ENCODE results near the gene ERV3-1. TPM values are rescaled to one million over a fixed set of nuclear protein-coding genes. Genes with fewer than 3 reads are reported as not detected.
"Not testable (repeated sequence)": the region's sequence is repeated elsewhere in the genome, so short reads cannot be mapped to it uniquely, and the experiment has no call there.

The ERV3-1 gene
- total and polyA plus RNA-seq, 2 donors, result 6.2 to 33.2 TPM

- Histone ChIP-seq H3K4me1 (ENCODE audit: insufficient read depth) (no peaks in the 10 kb centered on the region), H3K4me3 (ENCODE audit: low read depth, low read length) (no peak overlapping the region), H3K36me3 (ENCODE audit: insufficient read depth) (no peaks in the 10 kb centered on the region), H3K27ac (ENCODE audit: low read depth) (no peak overlapping the region)
- DNase-seq (ENCODE audit: extremely low spot score), result no peak
- 90% methylated on average over 5 of the region's 5 CpGs for WGBS
Measured at GRCh38 chr7:64992971-64993370, 13.5 kb downstream of the ERV3-1 start.

GRCh38 chr7:64990936-64991335 is 15.6 kb downstream of the ERV3-1 start, which contains the start of gene ZNF117:
Gene ZNF117 (minus strand): TSS chr7:64991036.
- no peak for DNase-seq (ENCODE audit: extremely low spot score)
- 88% methylated on average over 4 of the region's 4 CpGs for WGBS
- Histone ChIP-seq H3K27ac (ENCODE audit: low read depth) (no peak within 1 kb of the TSS), H3K4me1 (ENCODE audit: insufficient read depth) (no peaks in the 10 kb centered on the region), H3K36me3 (ENCODE audit: insufficient read depth) (no peaks in the 10 kb centered on the region), H3K4me3 (ENCODE audit: low read depth, low read length) (no peak within 1 kb of the TSS)

DNA sequence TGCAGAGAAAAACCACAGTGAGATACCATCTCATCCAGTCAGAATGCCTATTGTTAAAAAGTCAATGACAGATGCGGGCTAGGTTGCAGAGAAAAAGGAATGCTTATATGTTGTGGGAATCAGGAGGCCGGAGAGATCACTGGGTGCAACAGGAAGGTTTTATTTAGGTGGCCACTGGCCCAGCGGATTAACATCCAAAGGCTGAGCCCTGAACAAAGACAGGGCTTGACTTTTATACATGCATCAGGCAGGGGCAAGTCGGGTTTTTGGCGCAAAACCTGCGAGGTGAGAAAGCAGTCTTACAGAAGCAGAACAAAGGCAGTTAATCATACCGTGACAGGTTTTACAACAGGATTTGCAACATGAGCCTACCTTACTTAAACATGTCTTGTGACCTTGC is 16.3 kb downstream of the ERV3-1 start:
- Histone ChIP-seq H3K36me3 (ENCODE audit: insufficient read depth) (no peaks in the 10 kb centered on the region), H3K4me3 (ENCODE audit: low read depth, low read length) (no peak overlapping the region), H3K4me1 (ENCODE audit: insufficient read depth) (no peaks in the 10 kb centered on the region), H3K27ac (ENCODE audit: low read depth) (no peak overlapping the region)
- DNase-seq (ENCODE audit: extremely low spot score), result no peak
- 96% methylated on average over 7 of the region's 7 CpGs for WGBS

DNA sequence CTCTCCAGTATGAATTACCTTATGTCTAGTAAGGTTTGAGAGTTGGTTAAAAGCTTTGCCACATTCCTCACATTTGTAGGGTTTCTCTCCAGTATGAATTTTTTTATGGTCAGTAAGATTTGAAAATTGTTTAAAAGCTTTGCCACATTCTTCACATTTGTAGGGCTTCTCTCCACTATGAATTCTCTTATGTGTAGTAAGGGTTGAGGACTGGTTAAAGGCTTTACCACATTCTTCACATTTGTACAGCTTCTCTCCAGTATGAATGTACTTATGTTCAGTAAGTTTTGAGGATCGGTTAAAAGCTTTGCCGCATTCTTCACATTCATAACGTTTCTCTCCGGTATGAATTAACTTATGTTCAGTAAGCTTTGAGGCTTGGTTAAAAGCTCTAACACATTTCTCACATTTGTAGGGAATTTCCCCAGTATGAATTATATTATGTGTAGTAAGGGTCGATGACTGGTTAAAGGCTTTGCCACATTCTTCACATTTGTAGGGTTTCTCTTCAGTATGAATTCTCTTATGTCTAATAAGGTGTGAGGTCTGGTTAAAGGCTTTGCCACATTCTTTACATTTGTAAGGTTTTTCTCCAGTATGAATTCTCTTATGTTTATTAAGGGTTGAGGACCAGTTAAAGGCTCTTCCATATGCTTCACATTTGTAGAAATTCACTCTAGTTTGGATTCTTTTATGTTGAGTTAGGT is 27.8 kb downstream of the ERV3-1 start:
- Histone ChIP-seq H3K4me3 (ENCODE audit: low read depth, low read length) (no peak overlapping the region), H3K36me3 (ENCODE audit: insufficient read depth) (peaks cover 5% of the 10 kb centered on the region), H3K27ac (ENCODE audit: low read depth) (no peak overlapping the region), H3K4me1 (ENCODE audit: insufficient read depth) (no peaks in the 10 kb centered on the region)
- 98% methylated on average over 5 of the region's 5 CpGs for WGBS
- no peak for DNase-seq (ENCODE audit: extremely low spot score)

- Histone ChIP-seq H3K36me3 (ENCODE audit: insufficient read depth) (no peaks in the 10 kb centered on the region), H3K27ac (ENCODE audit: low read depth) (no peak overlapping the region), H3K4me3 (ENCODE audit: low read depth, low read length) (no peak overlapping the region), H3K4me1 (ENCODE audit: insufficient read depth) (no peaks in the 10 kb centered on the region)
- DNase-seq (ENCODE audit: extremely low spot score), result no peak
Measured at GRCh38 chr7:64965594-64965993, 40.9 kb downstream of the ERV3-1 start.

GRCh38 chr7:64959072-64959747 is 47.3 kb downstream of the ERV3-1 start:
- H3K4me3 ChIP-seq (ENCODE audit: low read depth, low read length), result no peak overlapping the region
- 83% methylated on average over 3 of the region's 3 CpGs for WGBS
- H3K4me1 ChIP-seq (ENCODE audit: insufficient read depth), result no peaks in the 10 kb centered on the region
- no peak for DNase-seq (ENCODE audit: extremely low spot score)
- no peaks in the 10 kb centered on the region for H3K36me3 ChIP-seq (ENCODE audit: insufficient read depth)
- no peak overlapping the region for H3K27ac ChIP-seq (ENCODE audit: low read depth)

GRCh38 chr7:64951250-64951848 is 55.1 kb downstream of the ERV3-1 start:
- 8% methylated on average over 1 of the region's 1 CpG for WGBS
- Histone ChIP-seq H3K36me3 (ENCODE audit: insufficient read depth) (no peaks in the 10 kb centered on the region), H3K4me1 (ENCODE audit: insufficient read depth) (no peaks in the 10 kb centered on the region), H3K27ac (ENCODE audit: low read depth) (no peak overlapping the region), H3K4me3 (ENCODE audit: low read depth, low read length) (no peak overlapping the region)
- no peak for DNase-seq (ENCODE audit: extremely low spot score)

DNA sequence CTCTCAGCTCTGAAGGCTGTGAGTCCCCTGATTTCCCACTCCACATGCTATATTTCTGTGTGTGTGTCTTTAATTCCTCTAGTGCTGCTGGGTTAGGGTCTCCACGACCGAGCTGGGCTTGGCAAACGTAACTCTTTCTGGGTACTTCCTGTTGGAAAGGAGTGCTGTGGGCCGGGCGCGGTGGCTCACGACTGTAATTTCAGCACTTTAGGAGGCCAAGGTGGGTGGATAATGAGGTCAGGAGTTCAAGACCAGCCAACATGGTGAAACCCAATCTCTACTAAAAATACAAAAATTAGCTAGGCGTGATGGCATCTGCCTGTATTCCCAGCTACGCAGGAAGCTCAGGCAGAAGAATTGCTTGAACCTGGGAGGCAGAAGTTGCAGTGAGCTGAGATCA is 55.8 kb downstream of the ERV3-1 start:
- not testable (repeated sequence) for H3K4me1 ChIP-seq (ENCODE audit: insufficient read depth); DNase-seq (ENCODE audit: extremely low spot score); H3K4me3 ChIP-seq (ENCODE audit: low read depth, low read length); H3K27ac ChIP-seq (ENCODE audit: low read depth); H3K36me3 ChIP-seq (ENCODE audit: insufficient read depth)
- WGBS, result 56% methylated on average over 9 of the region's 9 CpGs

GRCh38 chr7:64948774-64949173 is 57.7 kb downstream of the ERV3-1 start:
- not testable (repeated sequence) for H3K4me3 ChIP-seq (ENCODE audit: low read depth, low read length); H3K27ac ChIP-seq (ENCODE audit: low read depth); H3K4me1 ChIP-seq (ENCODE audit: insufficient read depth); DNase-seq (ENCODE audit: extremely low spot score); H3K36me3 ChIP-seq (ENCODE audit: insufficient read depth)
- WGBS, result 84% methylated on average over 1 of the region's 1 CpG

GRCh38 chr7:64947252-64948000 is 59.1 kb downstream of the ERV3-1 start:
- H3K4me1 ChIP-seq (ENCODE audit: insufficient read depth), result no peaks in the 10 kb centered on the region
- WGBS, result 2% methylated on average over 59 of the region's 59 CpGs
- H3K4me3 ChIP-seq (ENCODE audit: low read depth, low read length), result peak overlapping the region; percentile 16
- H3K36me3 ChIP-seq (ENCODE audit: insufficient read depth), result no peaks in the 10 kb centered on the region
- DNase-seq (ENCODE audit: extremely low spot score), result no peak
- no peak overlapping the region for H3K27ac ChIP-seq (ENCODE audit: low read depth)

- Histone ChIP-seq H3K4me3 (ENCODE audit: low read depth, low read length) (no peak overlapping the region), H3K4me1 (ENCODE audit: insufficient read depth) (no peaks in the 10 kb centered on the region)
- 37% methylated on average over 5 of the region's 5 CpGs for WGBS
Measured at GRCh38 chr7:64946772-64947171, 59.7 kb downstream of the ERV3-1 start.

GRCh38 chr7:64945503-64946175 is 60.8 kb downstream of the ERV3-1 start:
- H3K27ac ChIP-seq (ENCODE audit: low read depth), result no peak overlapping the region
- H3K36me3 ChIP-seq (ENCODE audit: insufficient read depth), result no peaks in the 10 kb centered on the region
- no peaks in the 10 kb centered on the region for H3K4me1 ChIP-seq (ENCODE audit: insufficient read depth)
- H3K4me3 ChIP-seq (ENCODE audit: low read depth, low read length), result no peak overlapping the region
- WGBS, result 21% methylated on average over 2 of the region's 2 CpGs
- no peak for DNase-seq (ENCODE audit: extremely low spot score)

More at GRCh38 chr7:64946772-64947171, 59.7 kb downstream of the ERV3-1 start:
- Histone ChIP-seq H3K27ac (ENCODE audit: low read depth) (no peak overlapping the region), H3K36me3 (ENCODE audit: insufficient read depth) (no peaks in the 10 kb centered on the region)
- DNase-seq (ENCODE audit: extremely low spot score), result no peak

All from urinary bladder (tissue), 4 donors.